HG02885 (cell line): ENCODE results near the gene NECTIN4.
"Not testable (repeated sequence)": the region's sequence is repeated elsewhere in the genome, so short reads cannot be mapped to it uniquely, and the experiment has no call there.

Source experiments
- ATAC-seq: cut with Tn5 transposase; IDR thresholded peaks from one replicate; pipeline ENCODE4 v1.9.1; 2021; ENCODE audit warnings: mild to moderate bottlenecking; ENCODE audit not compliant: unreplicated experiment, poor library complexity

The NECTIN4 gene

DNA sequence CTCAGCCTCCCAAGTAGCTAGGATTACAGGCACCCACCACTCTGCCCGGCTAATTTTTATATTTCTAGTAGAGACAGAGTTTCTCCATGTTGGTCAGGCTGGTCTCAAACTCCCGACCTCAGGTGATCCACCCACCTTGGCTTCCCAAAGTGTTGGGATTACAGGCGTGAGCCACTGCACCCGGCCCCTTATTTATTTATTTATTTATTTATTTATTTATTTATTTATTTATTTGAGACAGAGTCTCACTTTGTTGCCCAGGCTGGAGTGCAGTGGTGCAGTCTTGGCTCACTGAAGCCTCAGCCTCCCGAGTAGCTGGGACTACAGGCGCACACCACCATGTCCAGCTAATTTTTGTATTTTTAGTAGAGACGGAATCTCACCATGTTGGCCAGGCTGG lies 23.7 kb downstream of the NECTIN4 start:
- not testable (repeated sequence) for ATAC-seq

- not testable (repeated sequence) for ATAC-seq
Measured at GRCh38 chr1:161063936-161064335, 25.4 kb downstream of the NECTIN4 start.

DNA sequence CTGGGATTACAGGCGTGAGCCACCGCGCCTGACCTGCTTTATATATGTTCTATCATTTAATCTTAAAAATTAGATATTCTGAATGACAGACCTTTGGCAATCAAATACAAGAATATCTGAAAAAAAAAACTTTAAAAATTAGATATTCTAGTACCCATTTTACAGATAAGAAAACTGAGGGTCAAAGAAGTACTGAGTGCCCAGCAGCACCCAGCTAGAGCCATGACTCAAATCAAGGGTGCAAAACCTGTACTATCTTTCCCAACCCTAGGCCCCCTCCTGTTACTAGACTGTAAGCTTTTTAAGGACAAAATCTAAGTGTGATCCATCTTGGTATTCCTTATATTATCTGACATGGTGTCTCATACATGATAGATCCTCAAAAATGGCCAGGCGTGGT lies 27.9 kb downstream of the NECTIN4 start:
- ATAC-seq, result no peak

- no peak for ATAC-seq
Measured at GRCh38 chr1:161059293-161059692, 30.1 kb downstream of the NECTIN4 start.

- no peak for ATAC-seq
Measured at GRCh38 chr1:161054805-161055204, 34.6 kb downstream of the NECTIN4 start.

GRCh38 chr1:161054232-161054631 lies 35.1 kb downstream of the NECTIN4 start:
- no peak for ATAC-seq

DNA sequence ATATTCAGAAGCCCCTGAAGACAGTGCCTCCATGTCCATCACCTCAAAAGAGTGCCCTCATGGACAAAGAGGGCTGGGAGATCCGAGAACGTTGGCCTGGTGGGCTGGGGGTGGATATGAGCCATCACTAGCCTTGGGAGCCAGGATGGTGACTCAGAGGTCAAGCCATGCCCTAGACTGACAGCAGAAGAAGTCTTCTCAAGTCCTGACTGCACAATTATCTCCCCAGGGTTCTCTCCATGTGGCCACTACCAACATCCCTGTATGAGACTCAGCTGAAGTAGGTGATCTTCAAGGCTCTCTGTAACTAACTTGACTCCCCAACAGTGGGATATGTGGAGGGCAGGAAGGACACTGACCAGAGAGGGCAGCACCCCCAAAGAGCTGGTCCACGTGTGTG lies 36.5 kb downstream of the NECTIN4 start:
- no peak for ATAC-seq

- ATAC-seq, result no peak
Measured at GRCh38 chr1:161051219-161051618, 38.1 kb downstream of the NECTIN4 start.

- no peak for ATAC-seq
Measured at GRCh38 chr1:161048949-161049722, 40.2 kb downstream of the NECTIN4 start.

DNA sequence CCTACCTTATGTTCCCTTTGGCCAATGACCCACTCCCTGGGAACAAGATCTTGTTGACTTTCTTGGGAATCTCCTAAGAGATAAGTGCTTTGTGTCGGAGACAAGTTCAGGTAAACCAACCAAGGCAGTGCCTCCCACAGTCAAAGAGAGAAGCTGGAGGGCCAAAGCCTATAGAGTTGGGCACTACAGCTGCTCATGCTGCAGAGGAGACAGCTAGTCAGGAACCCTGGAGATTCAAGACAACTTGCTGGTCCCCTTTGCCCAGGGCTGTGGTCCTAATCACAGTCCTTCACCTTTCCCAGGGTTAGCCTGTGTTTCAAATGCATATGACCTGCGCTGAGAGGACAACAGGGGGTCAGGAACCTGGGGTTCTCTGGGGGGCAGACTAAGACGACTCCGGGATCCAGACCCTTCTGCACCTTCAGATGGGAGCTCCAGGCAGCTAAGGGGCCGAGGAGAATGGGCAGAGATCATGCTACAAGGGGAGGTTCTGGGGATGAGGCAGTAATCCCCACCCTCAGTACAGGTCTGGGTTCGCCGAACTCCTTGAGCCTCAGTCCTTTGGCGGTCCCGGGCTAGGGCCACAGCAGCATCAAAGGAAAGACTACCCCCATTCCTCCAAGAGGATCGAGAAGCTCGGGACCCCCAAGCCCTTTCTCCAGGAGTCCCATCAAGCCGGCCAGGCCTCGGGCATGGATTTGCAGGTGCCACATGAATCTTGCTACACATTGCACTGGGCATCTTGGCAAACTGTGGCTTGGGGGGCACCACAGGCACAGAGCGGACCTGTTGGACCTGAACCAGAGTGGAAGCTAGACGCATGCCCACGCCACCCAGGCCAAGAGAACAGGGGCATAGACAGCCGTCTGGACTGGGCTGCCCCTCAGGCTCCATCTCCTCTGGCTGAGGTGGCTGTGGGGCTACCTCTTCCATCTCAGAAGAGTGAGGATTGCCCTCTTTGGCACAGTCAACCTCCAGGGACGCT lies 41.6 kb downstream of the NECTIN4 start:
- no peak for ATAC-seq

GRCh38 chr1:161046605-161047228 lies 42.6 kb downstream of the NECTIN4 start:
- peak; percentile 56 for ATAC-seq

DNA sequence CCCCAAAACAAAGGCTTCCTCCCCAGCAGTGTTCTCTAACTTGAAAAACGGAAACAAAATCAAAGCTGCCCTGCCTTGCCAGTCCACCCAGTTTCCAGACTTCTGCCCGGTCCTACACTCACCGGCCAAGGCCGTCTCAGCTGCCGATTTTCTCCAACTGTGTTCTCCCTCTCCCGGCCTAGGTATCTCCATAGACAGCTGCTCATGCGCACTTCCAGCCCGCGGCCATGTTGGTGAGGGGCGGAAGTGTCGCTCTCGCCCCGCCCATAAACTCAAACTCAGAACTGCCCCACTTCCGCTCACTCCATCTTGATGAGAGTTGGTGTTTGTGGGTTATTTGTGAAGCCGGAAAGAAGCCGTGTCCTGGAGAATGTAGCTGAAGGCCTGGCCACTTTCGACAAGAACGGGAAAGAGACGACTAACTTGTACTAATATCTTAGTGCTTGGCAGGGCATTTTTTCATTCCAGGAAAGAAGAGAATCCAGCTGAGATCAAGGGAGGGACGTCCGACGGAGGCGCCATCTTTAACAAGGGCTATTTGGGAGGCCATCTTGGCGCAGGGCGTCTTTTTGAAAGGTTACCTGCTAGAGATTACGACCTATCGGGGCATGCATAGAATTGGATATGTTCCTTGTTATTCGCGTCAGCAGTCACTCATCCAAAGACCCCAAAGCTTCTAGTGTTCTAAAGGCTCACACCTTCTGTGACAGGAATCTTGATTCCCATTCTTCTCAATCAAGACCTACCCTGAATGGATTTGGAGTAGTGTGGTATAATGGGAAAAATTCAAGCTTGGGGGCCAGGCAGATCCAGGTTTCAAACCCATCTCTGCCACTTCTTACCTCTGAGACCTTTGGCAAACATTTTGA lies 43.4 kb downstream of the NECTIN4 start, which contains the start of gene USF1:
Gene USF1 (minus strand): TSS at position 242 of the 869 bp plus-strand sequence. CDS start 2,702 bp downstream, outside the sequence.
- ATAC-seq, result peak; percentile 74

DNA sequence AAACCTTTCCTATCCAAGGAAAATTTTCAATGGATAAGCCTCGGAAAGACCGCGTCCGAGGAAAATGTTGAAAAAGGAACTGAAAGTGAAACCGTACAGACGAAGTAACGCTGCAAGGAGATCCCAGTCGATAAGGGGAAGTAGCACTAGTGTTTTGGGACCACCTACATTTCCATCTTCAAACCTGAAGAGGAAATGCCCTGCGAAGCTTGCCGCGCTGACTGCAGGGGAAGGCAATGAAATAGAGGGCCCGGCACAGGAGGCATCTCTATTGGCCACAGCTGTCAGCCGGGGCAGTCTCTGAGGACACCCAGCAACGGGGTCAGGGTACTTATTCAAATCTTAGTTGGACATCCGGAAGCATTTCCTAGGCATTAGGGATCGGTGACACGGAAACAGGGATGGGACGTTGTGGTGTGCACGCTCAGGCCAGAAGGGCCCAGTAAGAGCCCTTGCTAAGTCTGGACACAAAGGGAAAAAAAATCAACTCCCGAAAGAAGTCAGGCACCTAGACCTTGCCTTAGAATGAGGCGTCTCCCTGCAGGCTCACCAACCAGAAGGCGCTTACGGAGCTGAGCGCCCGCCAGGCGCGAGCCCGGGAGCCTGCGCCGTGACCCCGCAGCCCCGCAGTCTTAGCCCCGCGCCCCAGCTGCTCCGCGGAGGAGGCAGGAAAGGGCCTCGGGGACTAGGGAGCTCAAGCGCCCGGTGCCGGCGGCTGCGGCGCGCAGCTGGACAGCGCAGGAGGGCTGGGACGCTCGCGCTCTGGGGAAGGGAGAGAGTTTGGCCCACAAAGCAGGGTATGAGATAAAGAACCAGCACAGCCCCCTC lies 44.2 kb downstream of the NECTIN4 start:
- peak; percentile 34 for ATAC-seq

- ATAC-seq, result no peak
Measured at GRCh38 chr1:161044535-161044907, 44.8 kb downstream of the NECTIN4 start.

DNA sequence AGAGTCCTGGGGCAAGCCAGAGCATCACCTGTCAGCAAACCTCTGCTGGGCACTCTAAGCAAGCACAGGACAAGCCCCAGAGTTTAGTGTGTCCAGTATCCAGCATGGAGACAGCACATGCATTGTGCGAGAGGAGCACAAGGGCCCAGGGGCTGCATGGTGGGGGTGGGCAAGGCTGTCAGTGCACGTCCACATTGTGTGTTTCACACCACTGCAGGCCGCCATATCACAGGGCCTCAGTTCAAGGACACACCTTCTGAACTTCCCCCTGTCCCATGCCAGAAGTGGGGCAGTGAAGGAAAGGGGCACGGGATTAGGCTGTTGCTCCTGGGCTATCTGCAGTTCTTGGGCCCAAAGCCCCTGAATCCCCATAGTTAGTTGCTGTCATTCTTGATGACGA lies 49.8 kb downstream of the NECTIN4 start:
- no peak for ATAC-seq

DNA sequence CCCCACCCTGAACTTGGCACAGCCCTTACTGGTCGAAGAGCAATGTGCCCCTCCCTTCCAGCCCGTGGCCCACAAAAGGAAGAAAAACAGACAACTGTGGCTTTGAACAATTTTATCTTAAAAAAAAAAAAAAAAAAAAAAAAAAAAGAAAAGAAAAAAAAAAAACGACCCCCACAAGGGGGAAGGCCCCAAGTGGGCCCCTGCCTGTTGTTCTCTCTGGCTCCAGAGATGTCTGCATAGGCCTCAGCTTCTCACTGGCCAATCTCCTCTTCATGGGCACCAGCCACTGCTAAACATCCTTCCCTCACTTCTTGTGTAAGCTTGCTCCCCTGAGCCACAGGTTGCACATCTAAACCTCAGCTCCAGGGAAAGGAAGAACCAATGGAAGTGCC lies 50.2 kb downstream of the NECTIN4 start:
- no peak for ATAC-seq

GRCh38 chr1:161038523-161039153 lies 50.7 kb downstream of the NECTIN4 start, which contains the start of gene TSTD1:
TSTD1 (minus strand) TSS chr1:161038964; CDS start chr1:161038889, 75 bp downstream.
- ATAC-seq, result peak; percentile 89
